T-helper 1 cell treated with Interleukin-12 subunit alpha and Interleukin-12 subunit beta and Interleukin-4 antibody, amounts not matched to agents 30 ng/mL and 1 ng/mL, for 36 hours (primary cell): ENCODE results near the gene CEP290. TPM values are rescaled to one million over a fixed set of nuclear protein-coding genes. Genes with fewer than 3 reads are reported as not detected.

Experiments
- intact Hi-C: fragments of 100-400 bp; cut with micrococcal nuclease; formaldehyde crosslinking; loops from one replicate; pipeline ENCODE4 v1.15.1; 2024
- total RNA-seq: library from RNA; stranded (reverse); gene quantifications from 2 replicates; pipeline ENCODE4 v1.2.3, GENCODE V29; 2022

CEP290 gene, protein sequence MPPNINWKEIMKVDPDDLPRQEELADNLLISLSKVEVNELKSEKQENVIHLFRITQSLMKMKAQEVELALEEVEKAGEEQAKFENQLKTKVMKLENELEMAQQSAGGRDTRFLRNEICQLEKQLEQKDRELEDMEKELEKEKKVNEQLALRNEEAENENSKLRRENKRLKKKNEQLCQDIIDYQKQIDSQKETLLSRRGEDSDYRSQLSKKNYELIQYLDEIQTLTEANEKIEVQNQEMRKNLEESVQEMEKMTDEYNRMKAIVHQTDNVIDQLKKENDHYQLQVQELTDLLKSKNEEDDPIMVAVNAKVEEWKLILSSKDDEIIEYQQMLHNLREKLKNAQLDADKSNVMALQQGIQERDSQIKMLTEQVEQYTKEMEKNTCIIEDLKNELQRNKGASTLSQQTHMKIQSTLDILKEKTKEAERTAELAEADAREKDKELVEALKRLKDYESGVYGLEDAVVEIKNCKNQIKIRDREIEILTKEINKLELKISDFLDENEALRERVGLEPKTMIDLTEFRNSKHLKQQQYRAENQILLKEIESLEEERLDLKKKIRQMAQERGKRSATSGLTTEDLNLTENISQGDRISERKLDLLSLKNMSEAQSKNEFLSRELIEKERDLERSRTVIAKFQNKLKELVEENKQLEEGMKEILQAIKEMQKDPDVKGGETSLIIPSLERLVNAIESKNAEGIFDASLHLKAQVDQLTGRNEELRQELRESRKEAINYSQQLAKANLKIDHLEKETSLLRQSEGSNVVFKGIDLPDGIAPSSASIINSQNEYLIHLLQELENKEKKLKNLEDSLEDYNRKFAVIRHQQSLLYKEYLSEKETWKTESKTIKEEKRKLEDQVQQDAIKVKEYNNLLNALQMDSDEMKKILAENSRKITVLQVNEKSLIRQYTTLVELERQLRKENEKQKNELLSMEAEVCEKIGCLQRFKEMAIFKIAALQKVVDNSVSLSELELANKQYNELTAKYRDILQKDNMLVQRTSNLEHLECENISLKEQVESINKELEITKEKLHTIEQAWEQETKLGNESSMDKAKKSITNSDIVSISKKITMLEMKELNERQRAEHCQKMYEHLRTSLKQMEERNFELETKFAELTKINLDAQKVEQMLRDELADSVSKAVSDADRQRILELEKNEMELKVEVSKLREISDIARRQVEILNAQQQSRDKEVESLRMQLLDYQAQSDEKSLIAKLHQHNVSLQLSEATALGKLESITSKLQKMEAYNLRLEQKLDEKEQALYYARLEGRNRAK (N-terminal part only)
- 12.7 and 13.2 TPM in 2 replicates for total RNA-seq

DNA sequence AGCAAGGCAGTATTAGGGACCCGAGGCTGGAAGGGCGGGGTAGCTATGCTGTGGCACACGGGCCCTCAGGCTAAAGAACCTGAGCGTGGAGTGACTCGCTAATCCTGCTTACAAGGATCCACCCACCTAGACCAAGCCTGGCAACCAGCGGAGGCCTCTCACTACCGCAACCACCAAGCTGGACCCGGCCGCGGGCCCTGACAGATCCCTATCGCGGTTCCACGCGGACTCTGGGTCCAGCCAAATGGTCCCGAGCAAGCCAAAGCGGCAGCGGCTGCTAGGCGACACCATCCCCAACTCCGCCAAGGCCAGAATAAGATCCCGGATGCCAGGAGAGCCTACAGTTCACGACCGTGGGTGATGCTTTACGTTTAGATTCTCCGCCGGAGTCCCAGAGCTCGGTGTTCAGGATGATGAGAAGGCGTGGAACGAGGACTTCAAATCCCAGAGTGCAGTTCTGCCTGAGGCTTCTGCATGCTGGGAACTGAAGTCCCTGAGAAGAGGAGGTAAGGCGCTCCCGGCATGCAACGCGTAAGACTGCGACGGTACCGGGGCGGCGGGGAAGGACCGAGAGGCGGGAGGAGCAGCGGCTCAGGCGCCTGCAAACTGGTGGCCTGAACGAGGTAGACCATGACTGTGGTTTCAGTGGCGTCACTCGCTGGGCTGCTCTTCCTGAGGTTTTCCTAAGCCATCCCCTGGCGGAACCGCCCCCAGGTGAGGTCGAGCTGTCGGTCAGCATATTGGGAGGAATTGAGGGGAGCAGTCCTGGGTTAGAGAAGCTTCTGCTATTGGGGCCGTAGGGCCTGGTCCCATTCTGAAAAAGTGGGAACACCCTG lies at the start of gene CEP290, which contains the start of gene TMTC3:
Gene CEP290, minus strand, starts transcription at position 315 of the 836 bp plus-strand sequence. CDS start 781 bp downstream, outside the sequence.
Gene TMTC3, plus strand, starts transcription at position 534 of the 836 bp plus-strand sequence. CDS start 6,009 bp downstream, outside the sequence.
- intact Hi-C loops = loop anchor here (1.0 to 10.0 kb wide), 9 partner anchors 31 to 1963 kb away; partner anchors contain the start of genes ATP2B1, DUSP6 and POC1B

- intact Hi-C loops = no loop called here
Observed at GRCh38 chr12:88188180-88188579, 46.3 kb upstream of the CEP290 start.

- intact Hi-C loops = no loop called here
Observed at GRCh38 chr12:88187571-88187970, 45.7 kb upstream of the CEP290 start.

GRCh38 chr12:88185988-88186387 lies 44.1 kb upstream of the CEP290 start:
- intact Hi-C loops = no loop called here

- intact Hi-C loops = no loop called here
Observed at GRCh38 chr12:88185279-88185678, 43.4 kb upstream of the CEP290 start.

DNA sequence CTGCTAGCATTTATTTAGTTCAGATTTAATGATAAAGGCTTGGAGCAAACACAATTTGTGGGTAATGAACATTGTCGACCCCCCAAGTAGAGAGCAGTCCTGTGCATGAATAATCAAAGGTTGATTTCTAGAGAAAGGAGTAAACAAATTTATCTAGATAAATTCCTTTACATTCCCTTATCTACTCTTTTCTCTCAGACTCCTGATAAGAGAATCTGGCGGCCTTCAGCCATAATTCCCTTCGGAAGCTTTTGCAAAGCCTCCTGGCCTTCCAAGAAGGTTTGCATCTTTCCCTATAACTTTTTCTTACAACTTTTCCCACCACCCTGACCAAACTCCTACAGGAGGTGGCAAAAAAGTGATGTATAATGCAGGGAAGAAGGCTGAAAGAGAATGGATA lies 42.3 kb upstream of the CEP290 start:
- intact Hi-C loops = no loop called here

DNA sequence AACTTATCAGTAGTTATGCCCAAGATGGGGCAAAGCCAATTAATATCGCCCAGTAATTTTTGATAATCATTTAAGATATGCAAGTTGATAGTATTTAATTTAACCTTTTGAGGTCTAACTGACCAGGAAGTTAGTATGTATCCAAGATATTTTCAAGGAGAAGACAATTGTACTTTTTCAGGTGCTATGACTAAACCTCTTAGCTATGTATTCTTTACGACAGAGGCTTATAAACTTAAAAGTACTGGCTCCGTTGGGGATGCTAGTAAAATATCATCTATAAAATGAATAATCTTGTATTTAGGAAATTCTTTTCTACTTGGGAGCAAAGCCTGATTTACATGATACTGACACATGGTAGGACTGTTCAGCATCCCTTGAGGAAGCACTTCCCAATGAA lies 40.5 kb upstream of the CEP290 start:
- intact Hi-C loops = no loop called here

DNA sequence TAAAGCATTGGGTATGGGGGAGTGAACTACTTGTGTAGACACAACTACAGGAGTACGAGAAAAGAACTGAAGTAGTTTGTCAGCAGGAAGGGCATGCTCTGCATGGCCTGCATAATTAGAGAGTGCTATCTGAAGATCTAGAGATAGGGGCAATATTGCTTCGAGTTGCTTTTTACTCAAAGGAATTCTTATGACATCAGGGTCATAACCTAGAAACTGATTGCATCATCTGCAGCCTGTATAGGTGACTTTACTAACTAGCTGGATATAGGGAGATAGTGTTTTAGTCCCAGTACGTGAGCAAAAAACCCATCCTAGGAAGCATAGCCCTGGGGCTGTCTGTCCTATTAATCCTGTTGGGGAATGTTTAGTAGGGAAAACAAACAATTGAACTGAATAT lies 40.0 kb upstream of the CEP290 start:
- intact Hi-C loops = no loop called here

DNA sequence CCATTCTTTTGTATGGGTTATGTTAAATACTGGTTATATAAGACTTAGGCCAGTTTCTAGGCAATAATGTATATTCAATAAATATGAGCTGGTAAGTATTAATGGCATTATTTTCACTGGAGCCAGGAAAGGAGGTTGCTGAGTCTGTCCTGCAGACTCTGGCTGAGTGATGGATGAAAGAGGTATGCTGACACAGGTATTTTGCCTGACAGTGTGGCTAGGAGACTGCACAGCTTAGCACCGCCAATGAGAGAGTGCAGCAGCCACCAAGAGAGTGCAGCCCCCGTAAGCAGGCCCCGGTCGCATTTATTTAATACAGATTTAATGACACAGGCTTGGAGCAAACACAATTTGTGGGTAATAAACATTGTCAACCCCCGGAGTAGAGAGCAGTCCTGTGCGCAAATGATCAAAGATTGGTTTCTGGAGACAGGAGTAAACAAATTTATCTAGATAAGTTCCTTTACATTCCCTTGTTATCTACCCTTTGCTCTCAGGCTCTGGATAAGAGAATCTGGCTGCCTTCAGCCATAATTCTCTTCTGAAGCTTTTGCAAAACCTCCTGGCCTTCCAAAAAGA lies 37.6 kb upstream of the CEP290 start:
- intact Hi-C loops = no loop called here

GRCh38 chr12:88175544-88175943 lies 33.7 kb upstream of the CEP290 start:
- intact Hi-C loops = no loop called here

GRCh38 chr12:88172844-88173407 lies 31.0 kb upstream of the CEP290 start:
- intact Hi-C loops = no loop called here

DNA sequence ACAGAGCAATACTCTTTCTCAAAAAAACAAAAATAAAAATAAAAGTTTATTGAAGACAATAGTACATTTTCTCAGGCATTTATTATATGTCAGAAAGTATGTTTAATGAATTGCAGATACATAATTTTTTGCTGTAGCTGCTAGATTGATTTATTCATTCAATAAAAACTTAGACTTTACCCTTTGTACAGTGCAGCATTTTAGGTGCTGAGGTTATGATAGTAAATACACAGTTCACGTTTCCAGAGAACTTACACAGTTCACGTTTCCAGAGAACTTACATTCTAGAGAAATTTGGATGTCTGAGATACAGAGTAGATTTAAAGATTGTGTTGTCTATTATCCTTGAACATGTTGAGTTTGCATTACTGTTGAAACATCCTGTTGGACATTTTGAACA lies 25.5 kb upstream of the CEP290 start:
- intact Hi-C loops = no loop called here

DNA sequence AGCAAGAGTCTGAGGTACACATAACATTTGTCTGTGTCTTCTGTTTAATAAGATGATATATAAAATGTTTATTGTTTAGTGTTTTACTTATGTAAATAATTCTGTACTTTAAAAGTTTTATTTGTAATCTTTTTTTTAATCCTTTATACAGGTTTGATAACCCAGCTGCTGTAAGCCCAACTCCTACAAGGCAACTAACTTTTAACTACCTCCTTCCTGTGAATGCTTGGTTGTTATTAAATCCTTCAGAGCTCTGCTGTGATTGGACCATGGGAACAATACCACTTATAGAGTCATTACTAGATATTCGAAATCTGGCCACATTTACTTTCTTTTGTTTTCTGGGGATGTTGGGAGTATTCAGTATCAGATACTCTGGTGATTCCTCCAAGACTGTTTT lies 24.3 kb upstream of the CEP290 start:
- intact Hi-C loops = no loop called here

DNA sequence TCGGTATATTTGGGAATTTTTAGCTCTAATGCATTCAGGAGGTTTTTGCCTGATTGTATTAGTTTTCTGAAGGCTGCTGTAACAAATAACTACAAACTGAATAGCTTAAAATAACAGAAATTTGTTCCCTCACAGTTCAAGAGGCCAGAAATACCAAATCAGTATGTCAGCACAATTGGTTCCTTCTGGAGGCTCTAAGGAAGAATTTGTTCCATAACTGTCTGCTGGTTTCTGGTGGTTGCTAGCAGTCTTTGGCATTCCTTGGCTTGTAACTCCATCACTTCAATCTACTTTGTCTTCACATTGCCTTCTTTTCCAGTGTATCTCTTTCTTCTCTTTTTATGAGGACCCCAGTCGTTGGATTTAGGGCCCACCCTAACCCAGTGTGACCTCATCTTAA lies 21.5 kb upstream of the CEP290 start:
- intact Hi-C loops = no loop called here

- intact Hi-C loops = no loop called here
Observed at GRCh38 chr12:88156075-88156654, 14.3 kb upstream of the CEP290 start.

- intact Hi-C loops = no loop called here
Observed at GRCh38 chr12:88153959-88154358, 12.1 kb upstream of the CEP290 start.

- intact Hi-C loops = no loop called here
Observed at GRCh38 chr12:88150063-88150462, 8.2 kb upstream of the CEP290 start.

DNA sequence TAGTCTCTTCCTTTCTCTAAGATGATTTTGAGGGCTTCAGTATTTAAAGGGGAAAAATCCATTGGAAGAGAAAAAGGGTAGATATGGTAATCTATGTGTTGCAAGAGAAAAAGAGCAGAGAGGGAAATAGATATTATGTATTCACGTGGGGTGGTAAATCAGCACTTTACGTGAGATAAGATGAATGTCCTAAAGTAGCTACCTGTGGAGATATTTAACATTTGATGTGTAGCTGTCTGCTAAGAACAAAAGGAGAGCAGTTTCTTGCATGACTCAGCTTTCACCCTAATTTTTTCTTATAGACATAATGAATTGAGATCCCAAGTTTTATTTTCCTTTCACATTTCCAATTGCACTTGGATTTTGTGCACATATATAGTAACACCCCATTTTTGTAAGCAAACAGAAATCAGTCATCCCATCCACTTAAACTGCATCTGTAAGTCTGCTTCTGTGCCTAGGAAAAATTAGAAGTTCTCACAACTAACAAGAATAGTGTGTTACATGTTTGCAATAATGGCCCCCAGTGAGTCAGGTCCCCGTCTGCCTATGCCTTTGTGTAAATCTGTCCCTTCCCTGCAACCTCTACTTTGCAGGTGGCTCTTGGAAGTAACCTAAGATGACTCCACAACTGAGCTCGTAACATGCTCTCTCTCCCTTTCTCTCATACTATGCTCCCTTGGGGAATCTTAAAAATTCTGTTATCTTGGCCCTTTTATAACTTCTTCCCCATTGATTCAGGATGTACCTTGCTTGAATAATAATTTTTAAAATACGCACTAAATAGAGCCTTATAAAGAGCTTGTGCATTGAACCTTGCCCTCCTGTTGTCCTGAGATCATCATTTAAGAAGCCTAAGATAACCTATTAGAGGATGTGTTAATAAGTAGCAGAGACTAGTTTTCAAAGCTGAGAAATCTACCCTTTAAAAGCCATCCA lies 3.9 kb upstream of the CEP290 start:
- intact Hi-C loops = loop anchor here (10.0 kb wide), 2 partner anchors 1019 to 1959 kb away; no protein-coding TSS in a partner anchor
